Heart right ventricle (tissue), 16 donors: ENCODE results near the gene PDE6A. TPM values are rescaled to one million over a fixed set of nuclear protein-coding genes. Genes with fewer than 3 reads are reported as not detected.

Source experiments
- ATAC-seq, 8 donors: fragments of 200-7000 bp; cut with Tn5 transposase; one replicate each; pipeline ENCODE4 v1.9.1; 2020; ENCODE audit warnings: mild to moderate bottlenecking in 8 of 8, moderate library complexity in 8 of 8, moderate number of reproducible peaks in 1 of 8
- DNase-seq, 2 donors: peaks; one replicate each; pipeline ENCODE4 v3.0.0-alpha.2; 2020
- H3K27ac ChIP-seq, 10 donors: fragments of 200-600 bp; sonication (generic) in 2 of 10; one replicate each; pipeline versions ENCODE4 v1.5.0 to v1.8.0; 2020 to 2022; ENCODE audit warnings: mild to moderate bottlenecking in 3 of 10
- H3K27me3 ChIP-seq, 7 donors: fragments of 200-600 bp; one replicate each; pipeline ENCODE4 v1.8.0; 2021 to 2022; ENCODE audit warnings: mild to moderate bottlenecking in 2 of 7
- H3K36me3 ChIP-seq, 9 donors: fragments of 200-600 bp; sonication (generic) in 1 of 9; one replicate each; pipeline versions ENCODE4 v1.5.0 to v1.8.0; 2020 to 2022; ENCODE audit warnings: mild to moderate bottlenecking in 2 of 9
- H3K4me1 ChIP-seq, 9 donors: fragments of 200-600 bp; sonication (generic) in 1 of 9; one replicate each; pipeline versions ENCODE4 v1.5.0 to v1.8.0; 2020 to 2022; ENCODE audit warnings: mild to moderate bottlenecking in 4 of 9
- H3K4me3 ChIP-seq, 10 donors: fragments of 200-600 bp; sonication (generic) in 2 of 10; one replicate each; pipeline versions ENCODE4 v1.5.0 to v1.8.0; 2020 to 2022; ENCODE audit warnings: mild to moderate bottlenecking in 7 of 10, moderate library complexity in 2 of 10
- H3K9me3 ChIP-seq, 11 donors: fragments of 200-600 bp in 10 of 11; sonication (generic) in 2 of 11; one replicate each; pipeline versions ENCODE4 v1.5.0 to v1.8.0; 2013 to 2022; ENCODE audit warnings: mild to moderate bottlenecking in 2 of 11, control low read depth in 1 of 11, moderate library complexity in 1 of 11
- CTCF ChIP-seq, 9 donors: fragments of 200-600 bp; sonication (generic) in 2 of 9; IDR thresholded peaks; one replicate each; pipeline versions ENCODE4 v1.5.0 to v1.8.0; 2021 to 2022; ENCODE audit warnings: antibody characterized with exemption in 9 of 9, mild to moderate bottlenecking in 5 of 9, moderate library complexity in 1 of 9
- WGBS, 2 donors: extraction: QIAGEN DNeasy Blood & Tissue Kit; methylation state at CpG; one replicate each; pipeline ENCODE4 v1.1.7; 2013; ENCODE audit warnings: inconsistent platforms in 1 of 2; 5-methylcytosine and 5-hydroxymethylcytosine counted together
- intact Hi-C, 10 donors: fragments of 100-400 bp; cut with DNase I; formaldehyde crosslinking; loops; one replicate each; pipeline versions ENCODE4 v1.11.1 to v1.14.2; 2022
- polyA plus RNA-seq, 2 donors: library from polyadenylated mRNA; stranded (reverse); fragments of 200-250 nt; gene quantifications; one replicate each; pipeline ENCODE4 v1.2.3, GENCODE V29; 2013
- total RNA-seq, 10 donors: library from RNA; stranded (reverse); fragmentation: NEBNext Ultra II Directional in 3 of 10; extraction: Animal tissue kit (Norgen Biotek cat#: 25700) in 3 of 10; gene quantifications; one replicate each; pipeline versions ENCODE4 v1.2.1 to v1.2.4, GENCODE V29; 2021 to 2023
- donor health status: Arrhythmogenic right ventricular cardiomyopathy.
- donor health status: ischemic (EF 13 %, LVEDD 7.1; RV severe dilation, severe dysfunction).
- donor health status: healthy with polysubstance abuse.
- donor health status: DM: no; HTN: yes; CAD: no.
- donor health status: DM: no; HTN: no; CAD: no.
- donor health status: ischemic (EF 25% LVEDD 6.9; RV normal size, moderate dysfunction).
- donor health status: ischemic (EF 25% LVEDD 5.7; RV mildly dilated, moderate dysfunction).
- donor health status: healthy.
- donor health status: DM: yes; HTN: yes; CAD: no.
- donor health status: Ischemic cardiomyopathy.
- donor health status: ischemic (EF 35%, LVEDD 5.7; RV mildly dilated, moderate dysfunction).
- donor health status: nonischemic (EF 11% LVEDD 7.7; RV severe dilation, severe dysfunction).
- donor health status: DM: yes; HTN: yes; CAD: no.
- donor health status: PGD.
- donor health status: ischemic (EF 29% LVEDD 5.4; RV normal size, mild dysfunction).
- donor health status: nonischemic (EF 23%, LVEDD 6.1; RV moderate dilation, normal function).

PDE6A gene
- total and polyA plus RNA-seq, 12 donors: 0.06 to 0.28 (median 0.17) TPM; not detected in 5

- Histone ChIP-seq H3K27me3 (no peaks in the 10 kb centered on the region), H3K36me3 (no peaks in the 10 kb centered on the region), H3K4me3 (no peak overlapping the region), H3K27ac (no peak overlapping the region), H3K9me3 (no peaks in the 10 kb centered on the region), H3K4me1 (peaks cover 0 to 25% (median 18%) of the 10 kb centered on the region in 9 donors)
- peak in 8 of 9 donors; percentile 12 to 62 (median 45) for TF ChIP-seq CTCF (IDR thresholded peaks at IDR 0.05)
- DNase-seq (no peak), ATAC-seq (no peak)
- WGBS, 2 donors: 59 to 65% methylated on average over 6 of the region's 6 CpGs
- intact Hi-C loops: loop anchor here in 5 of 10 donors (2.0 to 10.0 kb wide), 7 partner anchors 110 to 327 kb away; no protein-coding TSS in a partner anchor
Observed at GRCh38 chr5:149961957-149962409, 17.4 kb upstream of the PDE6A start.

- 13 to 14% methylated on average over 23 of the region's 23 CpGs for WGBS, 2 donors
- intact Hi-C loops: loop anchor here in 5 of 10 donors (2.0 to 10.0 kb wide), 7 partner anchors 109 to 326 kb away; no protein-coding TSS in a partner anchor
Observed at GRCh38 chr5:149961186-149961685, 16.6 kb upstream of the PDE6A start.

GRCh38 chr5:149960272-149961185 is 15.9 kb upstream of the PDE6A start, which contains the start of gene SLC26A2:
TSS of gene SLC26A2 (plus strand) at chr5:149960758. CDS start at chr5:149977653, 16,895 bp downstream.
- Histone ChIP-seq H3K27ac (peak within 1 kb of the TSS; percentile 69 to 95 (median 84)), H3K4me3 (peak within 1 kb of the TSS; percentile 66 to 91 (median 79)), H3K27me3 (no peaks in the 10 kb centered on the region), H3K4me1 (peaks cover 0 to 25% (median 18%) of the 10 kb centered on the region in 9 donors), H3K9me3 (no peaks in the 10 kb centered on the region), H3K36me3 (no peaks in the 10 kb centered on the region)
- TF ChIP-seq CTCF (IDR thresholded peaks at IDR 0.05): no peak
- WGBS, 2 donors: 0% methylated on average over 83 to 84 of the region's 84 CpGs
- DNase-seq (peak; percentile 96 to 97), ATAC-seq (peak; percentile 99 to 100 (median 99))
- intact Hi-C loops: loop anchor here in 5 of 10 donors (2.0 to 10.0 kb wide), 7 partner anchors 108 to 326 kb away; no protein-coding TSS in a partner anchor

More at GRCh38 chr5:149961186-149961685, 16.6 kb upstream of the PDE6A start:
- peak overlapping the region; percentile 66 to 91 (median 79) for H3K4me3 ChIP-seq
- no peak for ATAC-seq
- no peaks in the 10 kb centered on the region for H3K36me3 ChIP-seq
- no peaks in the 10 kb centered on the region for H3K9me3 ChIP-seq
- peak overlapping the region in 9 of 10 donors; percentile 55 to 95 (median 85) for H3K27ac ChIP-seq
- H3K4me1 ChIP-seq: peaks cover 0 to 25% (median 18%) of the 10 kb centered on the region in 9 donors
- H3K27me3 ChIP-seq: no peaks in the 10 kb centered on the region
- DNase-seq: no peak
- TF ChIP-seq CTCF (IDR thresholded peaks at IDR 0.05): no peak
